ENCODE results near the gene IL17A.
A peak's percentile ranks its signal among the peaks of the same experiment; 100 is the strongest.

Gene IL17A

DNA sequence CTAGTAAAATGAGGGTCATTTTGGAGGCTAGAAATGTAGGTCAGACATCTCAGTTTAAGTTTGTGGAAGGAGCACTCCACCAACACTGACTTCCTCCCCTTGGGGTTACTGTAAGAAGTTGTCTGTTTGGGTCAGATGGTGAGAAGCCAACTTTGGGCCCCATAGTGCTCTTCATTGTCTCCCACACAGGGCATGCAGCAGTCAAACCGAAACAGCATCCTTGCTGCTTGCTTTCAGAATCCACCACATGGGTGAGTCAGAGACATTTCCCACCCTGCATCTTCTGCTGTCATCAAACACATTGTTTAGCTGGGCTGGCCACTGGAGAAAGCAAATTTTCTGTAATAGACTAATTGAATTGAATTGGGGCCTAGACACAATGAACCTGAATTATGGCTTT is 41.3 kb downstream of the IL17A start:
- Histone ChIP-seq H3K9me2 (replicated peaks; ENCODE audit: insufficient read depth, low read length) (no peaks in the 10 kb centered on the region), H3K4me1 (ENCODE audit: low read length) (peaks cover 18% of the 10 kb centered on the region), H3K9me3 (replicated peaks; ENCODE audit: insufficient read depth, low read length) (no peaks in the 10 kb centered on the region), H4K20me1 (ENCODE audit: insufficient read depth, low read length) (no peaks in the 10 kb centered on the region), H3K36me3 (replicated peaks; ENCODE audit: insufficient read depth, low read length) (no peaks in the 10 kb centered on the region), H3K4me2 (ENCODE audit: low read depth, low read length) (no peak overlapping the region), H3K4me3 (ENCODE audit: low read length) (no peak overlapping the region), H3K27ac (ENCODE audit: low read length) (peak overlapping the region; percentile 10; the same call in 1 of the 2 replicates), H3K79me2 (ENCODE audit: low read length) (no peaks in the 10 kb centered on the region), H3F3A (ENCODE audit: insufficient read depth, low read length) (peaks cover 18% of the 10 kb centered on the region), H3K27me3 (replicated peaks; ENCODE audit: insufficient read depth, low read length) (no peaks in the 10 kb centered on the region; the same call in 1 of the 2 replicates), H2AFZ (ENCODE audit: low read length) (no peak overlapping the region), H3K9ac (ENCODE audit: low read length) (no peak overlapping the region)
- peak; percentile 86 for DNase-seq
- TF ChIP-seq EZH2 (optimal IDR thresholded peaks at IDR 0.05; ENCODE audit: low read depth, low read length): no peak

- H3K4me1 ChIP-seq (ENCODE audit: low read length): peaks cover 18% of the 10 kb centered on the region
- no peaks in the 10 kb centered on the region for H4K20me1 ChIP-seq (ENCODE audit: insufficient read depth, low read length)
- H3K9me2 ChIP-seq (replicated peaks; ENCODE audit: insufficient read depth, low read length): no peaks in the 10 kb centered on the region
- no peak overlapping the region for H3K27ac ChIP-seq (ENCODE audit: low read length)
- peaks cover 18% of the 10 kb centered on the region for H3F3A ChIP-seq (ENCODE audit: insufficient read depth, low read length)
- TF ChIP-seq EZH2 (optimal IDR thresholded peaks at IDR 0.05; ENCODE audit: low read depth, low read length) (no peak), CTCF (IDR thresholded peaks at IDR 0.05; ENCODE audit: low read length) (no peak), EZH2phosphoT487 (IDR thresholded peaks at IDR 0.05; ENCODE audit: low read length) (no peak)
- no peaks in the 10 kb centered on the region for H3K79me2 ChIP-seq (ENCODE audit: low read length)
- no peak overlapping the region for H2AFZ ChIP-seq (ENCODE audit: low read length)
- H3K36me3 ChIP-seq (replicated peaks; ENCODE audit: insufficient read depth, low read length): no peaks in the 10 kb centered on the region
- H3K27me3 ChIP-seq (replicated peaks; ENCODE audit: insufficient read depth, low read length): no peaks in the 10 kb centered on the region
- H3K9ac ChIP-seq (ENCODE audit: low read length): no peak overlapping the region
- no peak overlapping the region for H3K4me2 ChIP-seq (ENCODE audit: low read depth, low read length)
- no peaks in the 10 kb centered on the region for H3K9me3 ChIP-seq (replicated peaks; ENCODE audit: insufficient read depth, low read length)
- DNase-seq: no peak
- H3K4me3 ChIP-seq (ENCODE audit: low read length): no peak overlapping the region
These were observed 44.5 kb downstream of the IL17A start for GRCh38 chr6:52230685-52231084.

DNA sequence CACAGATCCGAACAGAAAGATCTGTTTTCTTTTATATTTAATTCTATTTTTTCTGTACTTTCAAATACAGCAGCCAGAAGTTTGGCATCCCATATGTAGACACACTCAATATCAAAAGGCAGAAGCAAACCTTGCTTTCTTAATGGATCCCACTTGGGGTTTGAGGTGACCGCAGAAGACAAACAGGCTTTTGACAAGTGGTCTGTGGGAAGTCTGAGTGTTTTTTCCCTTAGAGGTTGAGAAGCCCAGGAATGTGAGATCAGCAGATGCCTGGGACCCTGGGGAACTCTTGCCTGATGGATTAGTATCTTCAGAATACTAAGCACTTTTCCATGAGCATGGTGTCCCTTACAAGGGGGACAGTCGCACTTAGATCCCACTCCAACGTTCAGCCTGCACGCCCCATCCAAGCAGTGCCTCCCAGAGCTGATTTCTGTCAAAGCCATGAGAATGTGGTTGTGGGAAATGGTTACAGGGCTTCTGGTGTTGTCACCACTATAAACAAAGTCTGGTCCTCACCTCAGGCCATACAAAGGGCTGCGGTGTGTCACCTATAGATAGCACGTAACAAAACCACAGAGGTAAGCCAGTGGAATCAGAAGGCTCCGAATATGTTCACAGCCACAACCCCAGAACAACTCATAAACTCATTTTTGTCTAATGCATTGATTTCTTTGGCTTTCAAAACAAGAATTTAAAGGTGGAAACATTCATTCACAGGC is 45.4 kb downstream of the IL17A start:
- Histone ChIP-seq H4K20me1 (ENCODE audit: insufficient read depth, low read length) (no peaks in the 10 kb centered on the region), H3K36me3 (replicated peaks; ENCODE audit: insufficient read depth, low read length) (no peaks in the 10 kb centered on the region), H3K27ac (ENCODE audit: low read length) (no peak overlapping the region), H3K9me2 (replicated peaks; ENCODE audit: insufficient read depth, low read length) (no peaks in the 10 kb centered on the region), H3K4me1 (ENCODE audit: low read length) (peaks cover 17% of the 10 kb centered on the region), H3K79me2 (ENCODE audit: low read length) (no peaks in the 10 kb centered on the region), H3F3A (ENCODE audit: insufficient read depth, low read length) (peaks cover 17% of the 10 kb centered on the region), H3K9ac (ENCODE audit: low read length) (no peak overlapping the region), H3K4me3 (ENCODE audit: low read length) (no peak overlapping the region), H3K9me3 (replicated peaks; ENCODE audit: insufficient read depth, low read length) (no peaks in the 10 kb centered on the region), H2AFZ (ENCODE audit: low read length) (no peak overlapping the region), H3K4me2 (ENCODE audit: low read depth, low read length) (no peak overlapping the region), H3K27me3 (replicated peaks; ENCODE audit: insufficient read depth, low read length) (no peaks in the 10 kb centered on the region)
- peak; percentile 35 for DNase-seq
- TF ChIP-seq EZH2phosphoT487 (IDR thresholded peaks at IDR 0.05; ENCODE audit: low read length): no peak

DNA sequence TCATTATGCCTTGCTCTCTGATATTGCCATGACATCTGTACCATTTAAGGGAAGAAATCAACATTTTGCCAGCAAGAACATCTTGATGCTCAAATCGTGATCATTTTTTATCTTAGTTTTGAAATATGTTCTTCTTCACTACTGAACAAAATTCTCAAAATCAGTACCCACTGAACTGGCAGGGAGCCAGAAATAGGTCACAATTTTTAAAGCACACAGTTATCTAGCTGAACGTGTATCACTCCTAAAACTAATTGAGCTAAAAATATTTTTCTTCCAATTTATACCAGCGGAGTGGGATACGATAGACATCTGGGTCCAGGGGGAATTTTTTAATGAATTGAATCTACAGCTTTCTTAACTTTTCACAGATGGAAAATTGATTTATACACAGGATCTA is 46.8 kb downstream of the IL17A start:
- H4K20me1 ChIP-seq (ENCODE audit: insufficient read depth, low read length): no peaks in the 10 kb centered on the region
- H3K27me3 ChIP-seq (replicated peaks; ENCODE audit: insufficient read depth, low read length): no peaks in the 10 kb centered on the region
- H2AFZ ChIP-seq (ENCODE audit: low read length): no peak overlapping the region
- no peak overlapping the region for H3K27ac ChIP-seq (ENCODE audit: low read length)
- no peaks in the 10 kb centered on the region for H3K79me2 ChIP-seq (ENCODE audit: low read length)
- no peaks in the 10 kb centered on the region for H3K36me3 ChIP-seq (replicated peaks; ENCODE audit: insufficient read depth, low read length)
- no peak overlapping the region for H3K9ac ChIP-seq (ENCODE audit: low read length)
- TF ChIP-seq EZH2phosphoT487 (IDR thresholded peaks at IDR 0.05; ENCODE audit: low read length): no peak
- no peak for TF ChIP-seq EZH2 (optimal IDR thresholded peaks at IDR 0.05; ENCODE audit: low read depth, low read length)
- TF ChIP-seq CTCF (IDR thresholded peaks at IDR 0.05; ENCODE audit: low read length): no peak
- H3K4me2 ChIP-seq (ENCODE audit: low read depth, low read length): no peak overlapping the region
- DNase-seq: no peak
- no peaks in the 10 kb centered on the region for H3K9me2 ChIP-seq (replicated peaks; ENCODE audit: insufficient read depth, low read length)
- H3K4me1 ChIP-seq (ENCODE audit: low read length): peaks cover 4% of the 10 kb centered on the region
- H3F3A ChIP-seq (ENCODE audit: insufficient read depth, low read length): peaks cover 3% of the 10 kb centered on the region
- H3K9me3 ChIP-seq (replicated peaks; ENCODE audit: insufficient read depth, low read length): no peaks in the 10 kb centered on the region
- no peak overlapping the region for H3K4me3 ChIP-seq (ENCODE audit: low read length)

Data from MM.1S (cell line).